ENCODE data around the gene GGN.
A peak's percentile ranks its signal among the peaks of the same experiment; 100 is the strongest.
"Not testable (repeated sequence)": the region's sequence is repeated elsewhere in the genome, so short reads cannot be mapped to it uniquely, and the experiment has no call there.

Gene GGN

DNA sequence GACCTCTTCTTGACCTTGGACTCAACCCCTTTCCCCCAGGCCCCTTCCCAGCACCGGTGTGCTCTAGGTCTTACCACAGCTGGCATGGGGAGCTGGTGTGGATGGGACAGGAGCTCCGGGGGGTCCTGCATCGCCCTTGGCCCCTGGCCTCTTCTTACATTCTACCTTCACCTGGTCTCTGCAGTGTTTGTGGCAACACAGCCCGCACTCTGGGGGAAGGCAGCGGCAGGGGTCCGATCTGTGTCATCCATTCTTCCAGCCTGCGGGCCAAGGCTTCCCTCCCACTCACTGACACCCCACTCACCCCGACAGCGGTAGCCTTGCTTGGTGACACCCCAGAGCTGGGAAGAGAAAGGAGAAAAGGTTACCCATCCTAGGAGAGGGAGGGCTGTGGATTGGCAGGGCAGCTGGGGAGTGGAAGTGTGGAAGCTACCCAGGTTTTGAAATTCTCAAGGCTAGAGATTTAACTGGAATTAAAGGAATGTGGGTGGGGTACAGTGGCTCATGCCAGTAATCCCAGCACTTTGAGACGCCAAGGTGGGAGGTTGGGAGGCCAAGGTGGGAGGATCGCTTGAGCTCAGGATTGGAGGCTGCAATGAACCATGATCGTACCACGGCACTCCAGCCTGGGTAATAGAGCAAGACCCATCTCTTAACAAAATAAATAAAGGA lies 23.3 kb upstream of the GGN start:
- TF ChIP-seq, protein P1, sequence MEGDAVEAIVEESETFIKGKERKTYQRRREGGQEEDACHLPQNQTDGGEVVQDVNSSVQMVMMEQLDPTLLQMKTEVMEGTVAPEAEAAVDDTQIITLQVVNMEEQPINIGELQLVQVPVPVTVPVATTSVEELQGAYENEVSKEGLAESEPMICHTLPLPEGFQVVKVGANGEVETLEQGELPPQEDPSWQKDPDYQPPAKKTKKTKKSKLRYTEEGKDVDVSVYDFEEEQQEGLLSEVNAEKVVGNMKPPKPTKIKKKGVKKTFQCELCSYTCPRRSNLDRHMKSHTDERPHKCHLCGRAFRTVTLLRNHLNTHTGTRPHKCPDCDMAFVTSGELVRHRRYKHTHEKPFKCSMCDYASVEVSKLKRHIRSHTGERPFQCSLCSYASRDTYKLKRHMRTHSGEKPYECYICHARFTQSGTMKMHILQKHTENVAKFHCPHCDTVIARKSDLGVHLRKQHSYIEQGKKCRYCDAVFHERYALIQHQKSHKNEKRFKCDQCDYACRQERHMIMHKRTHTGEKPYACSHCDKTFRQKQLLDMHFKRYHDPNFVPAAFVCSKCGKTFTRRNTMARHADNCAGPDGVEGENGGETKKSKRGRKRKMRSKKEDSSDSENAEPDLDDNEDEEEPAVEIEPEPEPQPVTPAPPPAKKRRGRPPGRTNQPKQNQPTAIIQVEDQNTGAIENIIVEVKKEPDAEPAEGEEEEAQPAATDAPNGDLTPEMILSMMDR (IDR thresholded peaks at IDR 0.05; ENCODE audit: borderline replicate concordance, insufficient read depth, low read depth, low read length): no peak
- no peak overlapping the region for H3K4me3 ChIP-seq (ENCODE audit: low read depth, low read length)

DNA sequence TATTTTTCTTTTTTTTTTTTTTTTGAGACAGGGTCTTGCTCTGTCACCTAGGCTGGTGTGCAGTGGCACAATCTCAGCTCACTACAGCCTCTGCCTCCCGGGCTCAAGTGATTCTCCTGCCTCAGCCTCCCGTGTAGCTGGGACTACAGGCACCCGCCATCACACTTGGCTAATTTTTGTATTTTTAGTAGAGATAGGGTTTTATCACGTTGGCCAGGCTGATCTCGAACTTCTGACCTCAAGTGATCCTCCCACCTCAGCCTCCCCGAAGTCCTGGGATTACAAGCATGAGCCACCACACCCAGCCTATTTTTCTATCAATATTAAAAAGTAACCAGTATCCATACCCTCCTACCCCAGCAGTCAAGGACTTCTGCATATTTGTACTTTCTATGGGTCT lies 22.6 kb upstream of the GGN start:
- not testable (repeated sequence) for H3K4me3 ChIP-seq (ENCODE audit: low read depth, low read length)

DNA sequence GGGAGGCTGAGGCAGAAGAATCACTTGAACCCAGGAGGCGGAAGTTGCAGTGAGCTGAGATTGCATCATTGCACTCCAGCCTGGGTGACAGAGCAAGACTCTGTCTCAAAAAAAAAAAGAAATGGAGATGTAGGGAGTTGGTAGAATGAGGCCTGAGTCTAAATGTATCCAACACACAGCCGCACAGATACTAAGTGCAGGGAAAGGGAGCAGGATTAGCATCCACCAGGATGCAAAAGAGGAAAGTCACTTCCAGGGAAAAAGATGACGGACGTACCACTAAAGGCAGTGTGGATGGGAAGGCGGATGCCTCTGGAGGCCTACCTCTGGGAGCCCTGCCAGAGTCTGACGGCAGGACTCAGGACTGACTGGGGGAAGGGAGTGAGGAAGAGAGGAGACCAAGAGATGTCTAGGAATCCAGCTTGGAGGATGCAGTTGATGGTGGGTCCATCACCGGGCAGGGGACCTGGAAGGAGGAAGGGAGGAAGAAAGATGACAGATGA lies 21.8 kb upstream of the GGN start:
- TF ChIP-seq, protein P1 (IDR thresholded peaks at IDR 0.05; ENCODE audit: borderline replicate concordance, insufficient read depth, low read depth, low read length): no peak
- no peak overlapping the region for H3K4me3 ChIP-seq (ENCODE audit: low read depth, low read length)

DNA sequence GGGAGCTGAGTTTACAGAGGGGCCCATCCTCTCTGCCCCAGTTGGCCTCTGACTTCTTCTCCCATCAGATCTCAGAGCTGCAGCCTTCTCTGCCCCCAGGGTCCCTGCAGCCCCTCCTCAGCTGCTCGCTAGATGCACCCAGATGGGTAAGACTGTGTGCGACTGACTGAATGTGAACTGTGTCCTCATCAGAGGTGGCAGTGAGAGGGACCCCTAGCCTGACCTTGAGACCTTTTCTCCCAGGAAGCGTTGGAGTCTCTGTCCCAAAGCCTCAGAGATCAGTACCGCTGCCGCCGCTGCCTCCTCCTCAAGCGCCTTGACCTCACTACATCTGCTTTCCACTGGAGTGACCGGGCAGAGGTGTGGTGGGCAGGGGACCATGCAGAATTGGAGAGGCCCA lies 17.4 kb upstream of the GGN start:
- TF ChIP-seq, protein P1 (IDR thresholded peaks at IDR 0.05; ENCODE audit: borderline replicate concordance, insufficient read depth, low read depth, low read length): no peak
- H3K4me3 ChIP-seq (ENCODE audit: low read depth, low read length): no peak overlapping the region

DNA sequence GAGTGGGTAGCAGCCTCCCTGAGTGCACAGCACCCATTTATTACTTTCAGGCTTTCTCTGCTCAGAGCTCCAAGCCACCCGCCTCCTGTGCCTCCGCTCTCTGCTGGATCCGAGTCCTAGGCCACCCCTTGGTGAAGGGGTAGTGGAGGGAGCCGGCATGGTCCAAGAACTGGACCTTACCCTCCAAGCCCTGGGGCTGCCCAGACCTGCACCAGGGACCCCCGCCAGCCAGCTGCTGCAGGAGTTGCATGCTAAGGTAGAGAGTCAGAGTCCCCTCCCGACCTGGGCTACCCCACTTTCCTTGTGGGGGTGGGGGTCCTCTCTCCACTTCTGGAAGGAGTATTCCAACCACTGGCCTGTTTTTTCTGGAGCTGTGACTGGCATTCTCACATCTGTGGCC lies 17.0 kb upstream of the GGN start:
- TF ChIP-seq, protein P1 (IDR thresholded peaks at IDR 0.05; ENCODE audit: borderline replicate concordance, insufficient read depth, low read depth, low read length): no peak
- no peak overlapping the region for H3K4me3 ChIP-seq (ENCODE audit: low read depth, low read length)

DNA sequence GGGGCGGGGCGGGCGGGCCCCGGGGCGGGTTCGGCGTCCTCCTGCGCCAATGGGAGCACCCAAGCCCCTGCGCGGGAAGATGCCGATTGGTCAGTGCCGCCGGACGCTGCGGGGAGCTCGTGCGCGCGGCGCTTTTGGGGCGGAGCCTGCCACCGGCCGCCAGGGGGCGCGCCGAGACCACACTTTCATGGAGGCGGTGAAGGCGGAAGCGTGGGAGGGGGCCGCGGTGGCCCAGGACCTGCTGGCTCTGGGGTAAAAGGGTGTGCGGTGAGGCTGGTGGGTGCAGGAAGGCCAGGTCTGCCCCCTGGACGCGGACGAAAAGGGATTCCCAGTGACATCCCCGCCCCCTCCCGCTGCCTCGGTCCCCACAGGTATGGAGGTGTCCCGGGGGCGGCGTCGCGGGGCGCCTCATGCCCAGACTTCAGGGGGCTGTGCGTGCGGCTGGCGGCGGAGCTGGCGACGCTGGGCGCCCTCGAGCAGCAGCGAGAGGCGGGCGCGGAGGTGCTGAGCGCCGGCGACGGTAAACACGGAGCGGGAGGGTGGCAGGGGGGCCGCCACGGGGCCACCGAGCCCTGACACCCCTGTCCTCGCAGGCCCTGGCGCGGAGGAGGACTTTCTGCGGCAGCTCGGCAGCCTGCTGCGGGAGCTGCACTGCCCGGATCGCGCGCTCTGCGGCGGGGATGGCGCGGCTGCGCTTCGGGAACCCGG lies 15.3 kb upstream of the GGN start, which contains the start of gene FAM98C:
FAM98C (plus strand) TSS at position 127 of the 708 bp plus-strand sequence; CDS start at position 188, 61 bp downstream.
- H3K4me3 ChIP-seq (ENCODE audit: low read depth, low read length): peak within 1 kb of the TSS; percentile 82
- TF ChIP-seq, protein P1 (IDR thresholded peaks at IDR 0.05; ENCODE audit: borderline replicate concordance, insufficient read depth, low read depth, low read length): peak; percentile 93

DNA sequence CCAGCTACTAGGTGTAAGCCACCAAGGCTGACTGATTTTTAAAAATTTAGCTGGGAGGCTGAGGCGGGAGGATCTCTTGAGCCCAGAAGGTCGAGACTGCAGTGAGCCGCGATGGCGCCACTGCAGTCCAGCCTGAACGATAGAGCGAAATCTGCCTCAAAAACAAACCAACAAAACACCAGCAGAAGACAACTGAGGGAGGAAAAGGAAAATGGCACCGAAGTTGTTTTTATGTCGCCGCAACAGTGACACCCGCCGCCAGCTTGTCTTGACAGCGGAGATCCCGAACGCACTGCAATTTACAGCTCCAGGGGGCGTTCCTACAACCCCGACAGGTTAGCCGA lies 14.8 kb upstream of the GGN start:
- TF ChIP-seq, protein P1 (IDR thresholded peaks at IDR 0.05; ENCODE audit: borderline replicate concordance, insufficient read depth, low read depth, low read length): no peak
- peak overlapping the region; percentile 48 for H3K4me3 ChIP-seq (ENCODE audit: low read depth, low read length)
